OCI-M2 (cell line): Measurements from ENCODE around the gene SCARF2.
"Not testable (repeated sequence)": the region's sequence is repeated elsewhere in the genome, so short reads cannot be mapped to it uniquely, and the experiment has no call there.

Experiments
- DNase-seq: peaks from one replicate; lab custom pipeline; 2025; ENCODE audit not compliant: unreplicated experiment; lab: John Stamatoyannopoulos, UW

The SCARF2 gene

GRCh38 chr22:20413217-20414058 is 24.2 kb downstream of the SCARF2 start:
- no peak for DNase-seq

- peak; percentile 10 for DNase-seq
Measured at GRCh38 chr22:20412474-20413216, 25.0 kb downstream of the SCARF2 start.

GRCh38 chr22:20409385-20409784 is 28.2 kb downstream of the SCARF2 start:
- DNase-seq = not testable (repeated sequence)

- DNase-seq = no peak
Measured at GRCh38 chr22:20408891-20409290, 28.7 kb downstream of the SCARF2 start.

- no peak for DNase-seq
Measured at GRCh38 chr22:20407829-20408228, 29.8 kb downstream of the SCARF2 start.

GRCh38 chr22:20406686-20407408 is 30.8 kb downstream of the SCARF2 start:
- DNase-seq = no peak

- no peak for DNase-seq
Measured at GRCh38 chr22:20405931-20406685, 31.5 kb downstream of the SCARF2 start.

- no peak for DNase-seq
Measured at GRCh38 chr22:20405291-20405930, 32.2 kb downstream of the SCARF2 start.

GRCh38 chr22:20404881-20405280 is 32.7 kb downstream of the SCARF2 start:
- DNase-seq = no peak

- no peak for DNase-seq
Measured at GRCh38 chr22:20403779-20404140, 33.9 kb downstream of the SCARF2 start.

- no peak for DNase-seq
Measured at GRCh38 chr22:20402960-20403778, 34.5 kb downstream of the SCARF2 start.

- DNase-seq = no peak
Measured at GRCh38 chr22:20401376-20402014, 36.1 kb downstream of the SCARF2 start.

- DNase-seq = no peak
Measured at GRCh38 chr22:20400606-20401375, 36.8 kb downstream of the SCARF2 start.

- DNase-seq = no peak
Measured at GRCh38 chr22:20399866-20400605, 37.6 kb downstream of the SCARF2 start.

GRCh38 chr22:20398420-20398819 is 39.2 kb downstream of the SCARF2 start:
- no peak for DNase-seq

- DNase-seq = no peak
Measured at GRCh38 chr22:20397498-20397897, 40.1 kb downstream of the SCARF2 start.

GRCh38 chr22:20396639-20397038 is 41.0 kb downstream of the SCARF2 start:
- DNase-seq = no peak

- DNase-seq = no peak
Measured at GRCh38 chr22:20395907-20396287, 41.7 kb downstream of the SCARF2 start.
